Measurements from ENCODE around the gene BRSK1. TPM values are rescaled to one million over a fixed set of nuclear protein-coding genes. Genes with fewer than 3 reads are reported as not detected.

The BRSK1 gene
- total RNA-seq, 1 donor from 2014 or later = 23.9 TPM

GRCh38 chr19:55358943-55359908 lies 75.4 kb downstream of the BRSK1 start:
- TF ChIP-seq CTCF (IDR thresholded peaks at IDR 0.05) = no peak
- Mint-ChIP-seq H3K9me3 (ENCODE audit: unreplicated experiment) (no peaks in the 10 kb centered on the region), H3K27me3 (ENCODE audit: unreplicated experiment) (peaks cover 19% of the 10 kb centered on the region), H3K4me1 (ENCODE audit: unreplicated experiment) (peaks cover 11% of the 10 kb centered on the region), H3K4me3 (ENCODE audit: unreplicated experiment) (no peak overlapping the region), H3K36me3 (ENCODE audit: unreplicated experiment) (no peaks in the 10 kb centered on the region), H3K27ac (ENCODE audit: unreplicated experiment) (no peak overlapping the region)
- no peak for DNase-seq (ENCODE audit: extremely low spot score, unreplicated experiment)

- no peak for DNase-seq (ENCODE audit: extremely low spot score, unreplicated experiment)
- Mint-ChIP-seq H3K4me1 (ENCODE audit: unreplicated experiment) (peaks cover 13% of the 10 kb centered on the region), H3K27ac (ENCODE audit: unreplicated experiment) (no peak overlapping the region), H3K9me3 (ENCODE audit: unreplicated experiment) (no peaks in the 10 kb centered on the region), H3K36me3 (ENCODE audit: unreplicated experiment) (no peaks in the 10 kb centered on the region), H3K27me3 (ENCODE audit: unreplicated experiment) (peaks cover 10% of the 10 kb centered on the region), H3K4me3 (ENCODE audit: unreplicated experiment) (no peak overlapping the region)
- no peak for TF ChIP-seq CTCF (IDR thresholded peaks at IDR 0.05)
Observed at GRCh38 chr19:55360902-55361301, 77.1 kb downstream of the BRSK1 start.

Small RNAs within 50 kb of the gene (microRNA-seq; reads per million reads assigned to microRNA genes)
- gene MIR6802 (ENCODE audit: unreplicated experiment) (not detected), gene MIR6803 (ENCODE audit: unreplicated experiment) (not detected)

Other genes with a start within 250 kb of the BRSK1 start
- 0.32 TPM in 1 of 2 replicates, not detected in the other for gene GP6, start 245.7 kb upstream of the BRSK1 start, total RNA-seq
- gene RDH13, start 220.8 kb upstream of the BRSK1 start, total RNA-seq = 13.0 and 15.1 TPM in 2 replicates
- gene EPS8L1, start 208.1 kb upstream of the BRSK1 start, total RNA-seq = 4.5 and 7.0 TPM in 2 replicates
- gene PPP1R12C, start 166.4 kb upstream of the BRSK1 start, total RNA-seq = 123 and 135 TPM in 2 replicates
- gene TNNT1, start 134.8 kb upstream of the BRSK1 start, total RNA-seq = not detected in 2 replicates
- gene TNNI3, start 126.3 kb upstream of the BRSK1 start, total RNA-seq = 0.57 TPM in 1 of 2 replicates, not detected in the other
- 1.5 and 2.1 TPM in 2 replicates for gene DNAAF3, start 117.4 kb upstream of the BRSK1 start, total RNA-seq
- not detected in 2 replicates for gene SYT5, start 103.7 kb upstream of the BRSK1 start, total RNA-seq
- gene PTPRH, start 74.5 kb upstream of the BRSK1 start, total RNA-seq = 0.31 TPM in 1 of 2 replicates, not detected in the other
- gene TMEM86B, start 55.2 kb upstream of the BRSK1 start, total RNA-seq = 2.9 and 3.2 TPM in 2 replicates
- gene PPP6R1, start 25.0 kb upstream of the BRSK1 start, total RNA-seq = 63.0 and 67.1 TPM in 2 replicates
- 29.8 and 33.2 TPM in 2 replicates for gene HSPBP1, start 3.9 kb upstream of the BRSK1 start, total RNA-seq
- not detected in 2 replicates for gene TMEM150B, start 41.3 kb downstream of the BRSK1 start, total RNA-seq
- gene KMT5C, start 55.9 kb downstream of the BRSK1 start, total RNA-seq = 12.4 and 18.6 TPM in 2 replicates
- gene COX6B2, start 70.7 kb downstream of the BRSK1 start, total RNA-seq = not detected in 2 replicates
- gene GARIN5B, start 79.3 kb downstream of the BRSK1 start, total RNA-seq = not detected in 2 replicates
- 0.91 and 1.0 TPM in 2 replicates for gene IL11, start 86.5 kb downstream of the BRSK1 start, total RNA-seq
- gene TMEM190, start 92.8 kb downstream of the BRSK1 start, total RNA-seq = not detected in 2 replicates
- gene TMEM238, start 100.3 kb downstream of the BRSK1 start, total RNA-seq = 0.70 and 1.1 TPM in 2 replicates
- gene RPL28, start 101.9 kb downstream of the BRSK1 start, total RNA-seq = 1,845 and 2,000 TPM in 2 replicates
- 70.7 and 71.1 TPM in 2 replicates for gene UBE2S, start 123.8 kb downstream of the BRSK1 start, total RNA-seq
- not detected in 2 replicates for gene SHISA7, start 159.3 kb downstream of the BRSK1 start, total RNA-seq
- 37.0 and 39.8 TPM in 2 replicates for gene ISOC2, start 177.6 kb downstream of the BRSK1 start, total RNA-seq
- gene C19orf85, start 180.8 kb downstream of the BRSK1 start, total RNA-seq = not detected in 2 replicates
- gene ZNF628, start 192.6 kb downstream of the BRSK1 start, total RNA-seq = 10.4 and 11.6 TPM in 2 replicates
- 54.2 and 58.2 TPM in 2 replicates for gene NAT14, start 201.2 kb downstream of the BRSK1 start, total RNA-seq
- 21.5 and 22.1 TPM in 2 replicates for gene SSC5D, start 204.4 kb downstream of the BRSK1 start, total RNA-seq